Fibroblast of mammary gland (primary cell): ENCODE results near the gene PABPN1L.

Experiments
- DNase-seq: peaks from one replicate; pipeline ENCODE4 v3.0.0-alpha.2; 2010; ENCODE audit warnings: low read depth
- H3K4me3 ChIP-seq: 2 replicates; pipeline ENCODE4 v1.5.1; 2011; ENCODE audit warnings: low read depth, mild to moderate bottlenecking, low read length, moderate library complexity; ENCODE audit not compliant: control insufficient read depth
- TF ChIP-seq, protein P1 (sequence below): conservative IDR thresholded peaks from 2 replicates; pipeline ENCODE4 v1.5.1; 2011; ENCODE audit warnings: low read depth, low read length, inconsistent platforms; ENCODE audit not compliant: control insufficient read depth, insufficient read depth

Gene PABPN1L

DNA sequence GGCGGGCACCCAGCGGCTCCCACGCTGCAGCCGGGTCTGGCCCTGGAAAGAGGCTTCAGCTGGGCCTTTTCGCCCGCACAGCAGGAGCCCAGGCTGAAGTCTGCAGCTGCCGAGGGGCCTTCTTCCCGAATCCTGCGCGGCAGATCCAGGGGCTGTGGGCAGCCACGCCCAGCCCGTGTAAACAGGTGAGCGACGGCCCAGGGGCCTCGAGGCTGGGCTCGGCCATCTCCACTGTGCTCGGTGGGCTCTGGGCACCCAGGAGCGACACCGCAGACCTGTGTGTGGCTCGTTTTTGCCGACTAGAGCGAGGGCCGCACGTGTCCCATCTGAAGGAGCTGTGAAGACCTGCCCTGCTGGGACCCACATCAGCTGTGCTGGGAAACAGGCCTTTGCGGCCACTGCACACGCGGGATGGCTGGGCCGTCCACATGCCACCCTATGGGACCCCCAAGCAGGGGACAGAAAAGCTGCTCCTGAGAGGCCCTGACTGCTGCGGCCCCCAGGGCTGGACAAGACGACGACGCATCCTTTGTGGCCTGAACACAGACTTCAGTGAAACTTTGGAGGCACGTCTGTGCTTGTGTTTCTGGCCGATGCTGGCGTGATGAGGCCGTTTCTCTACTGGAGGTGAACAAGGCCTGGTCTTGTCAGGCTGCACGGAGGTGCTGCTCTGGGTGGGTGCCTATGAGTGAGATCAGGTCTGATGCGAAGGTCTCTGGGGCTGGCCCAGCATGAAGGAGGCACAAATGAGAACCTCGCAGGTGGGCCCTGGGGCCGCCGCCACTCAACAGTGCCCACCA, 49.5 kb downstream of the PABPN1L start:
- TF ChIP-seq, protein P1, sequence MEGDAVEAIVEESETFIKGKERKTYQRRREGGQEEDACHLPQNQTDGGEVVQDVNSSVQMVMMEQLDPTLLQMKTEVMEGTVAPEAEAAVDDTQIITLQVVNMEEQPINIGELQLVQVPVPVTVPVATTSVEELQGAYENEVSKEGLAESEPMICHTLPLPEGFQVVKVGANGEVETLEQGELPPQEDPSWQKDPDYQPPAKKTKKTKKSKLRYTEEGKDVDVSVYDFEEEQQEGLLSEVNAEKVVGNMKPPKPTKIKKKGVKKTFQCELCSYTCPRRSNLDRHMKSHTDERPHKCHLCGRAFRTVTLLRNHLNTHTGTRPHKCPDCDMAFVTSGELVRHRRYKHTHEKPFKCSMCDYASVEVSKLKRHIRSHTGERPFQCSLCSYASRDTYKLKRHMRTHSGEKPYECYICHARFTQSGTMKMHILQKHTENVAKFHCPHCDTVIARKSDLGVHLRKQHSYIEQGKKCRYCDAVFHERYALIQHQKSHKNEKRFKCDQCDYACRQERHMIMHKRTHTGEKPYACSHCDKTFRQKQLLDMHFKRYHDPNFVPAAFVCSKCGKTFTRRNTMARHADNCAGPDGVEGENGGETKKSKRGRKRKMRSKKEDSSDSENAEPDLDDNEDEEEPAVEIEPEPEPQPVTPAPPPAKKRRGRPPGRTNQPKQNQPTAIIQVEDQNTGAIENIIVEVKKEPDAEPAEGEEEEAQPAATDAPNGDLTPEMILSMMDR: no peak
- no peak for DNase-seq
- H3K4me3 ChIP-seq: no peak overlapping the region

DNA sequence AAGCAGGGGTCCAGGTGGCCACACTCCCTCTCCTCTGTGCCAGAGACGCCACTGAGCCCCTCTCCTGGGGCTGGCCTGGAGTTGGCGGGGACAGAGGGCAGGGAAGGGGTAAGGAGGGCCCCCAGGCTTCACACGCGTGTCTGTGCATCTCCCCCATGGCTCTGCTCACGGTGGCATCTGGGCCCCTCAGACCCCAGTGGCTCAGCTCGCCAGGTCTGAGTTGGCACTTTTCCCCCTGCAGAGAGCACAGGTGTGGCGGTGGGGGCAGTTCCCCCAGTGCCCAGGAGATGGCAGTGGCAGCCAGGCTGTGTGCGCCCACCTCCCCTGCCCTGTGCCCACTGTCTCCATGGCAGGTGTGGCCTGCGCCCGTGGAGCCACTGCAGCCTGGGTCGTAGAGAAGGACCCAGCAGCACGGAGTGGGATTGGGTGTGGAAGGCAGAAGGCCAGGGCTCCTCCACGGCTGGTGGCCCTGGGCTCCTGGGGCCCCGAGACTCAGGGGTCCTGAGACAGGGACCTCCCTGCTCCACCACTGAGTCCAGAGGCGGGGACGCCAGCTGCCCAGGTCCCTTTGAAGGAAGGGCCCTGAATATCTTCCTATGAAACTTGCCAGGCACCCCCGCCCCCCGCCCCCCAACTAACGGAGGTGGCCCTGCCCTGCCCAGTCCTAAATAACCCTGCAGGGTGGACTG, 50.4 kb downstream of the PABPN1L start:
- DNase-seq: no peak
- H3K4me3 ChIP-seq: no peak overlapping the region
- TF ChIP-seq, protein P1: peak; percentile 39

DNA sequence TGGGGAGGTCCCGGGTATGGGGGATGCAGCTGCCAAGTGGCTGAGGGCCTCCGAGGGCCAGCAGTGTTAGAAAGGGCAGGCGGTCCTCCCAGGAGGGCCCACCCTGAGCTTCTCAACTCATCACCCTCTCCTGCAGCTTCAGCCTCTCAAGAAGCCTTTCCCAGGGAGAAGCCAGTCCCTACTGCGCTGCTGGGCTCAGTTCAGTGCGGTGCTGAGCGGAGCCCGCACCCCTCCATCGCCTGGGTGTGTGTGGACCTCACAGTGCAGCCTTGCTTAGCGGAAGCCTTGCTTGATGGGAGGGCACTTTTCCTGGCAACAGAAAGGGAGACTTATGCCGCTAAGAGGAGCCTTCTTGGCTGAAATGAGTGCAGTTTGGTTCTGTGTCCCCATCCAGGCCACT, 51.2 kb downstream of the PABPN1L start:
- H3K4me3 ChIP-seq: no peak overlapping the region
- no peak for DNase-seq
- TF ChIP-seq, protein P1: no peak

DNA sequence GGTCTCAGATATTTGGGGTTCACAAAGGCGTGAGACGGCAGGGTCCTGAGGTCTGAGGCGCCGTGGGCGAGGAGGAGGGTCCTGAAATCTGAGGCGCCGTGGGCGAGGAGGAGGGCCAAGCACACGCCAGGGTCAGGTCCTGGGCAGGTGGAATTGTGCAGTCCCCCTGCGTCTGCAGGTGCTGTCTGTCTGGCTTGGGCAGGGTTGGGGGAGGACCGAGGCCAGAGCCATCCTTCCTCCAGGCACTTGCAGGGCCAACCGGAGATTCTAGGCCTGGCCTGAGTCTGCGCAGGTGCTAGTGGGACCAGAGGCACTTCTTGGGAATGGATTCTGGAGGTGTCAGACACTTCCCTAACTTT, 52.3 kb downstream of the PABPN1L start:
- H3K4me3 ChIP-seq: no peak overlapping the region
- TF ChIP-seq, protein P1: no peak
- DNase-seq: no peak
